ENCODE data around the gene GRK5.

The GRK5 gene

GRCh38 chr10:119198438-119198837, 8.9 kb upstream of the GRK5 start:
- no peak for DNase-seq (ENCODE audit: low read depth)

- peak; percentile 44 for DNase-seq (ENCODE audit: low read depth)
Observed at GRCh38 chr10:119199231-119199992, 8.0 kb upstream of the GRK5 start.

GRCh38 chr10:119201233-119201632, 6.1 kb upstream of the GRK5 start:
- no peak for DNase-seq (ENCODE audit: low read depth)

- DNase-seq (ENCODE audit: low read depth): no peak
Observed at GRCh38 chr10:119203006-119203405, 4.4 kb upstream of the GRK5 start.

GRCh38 chr10:119205894-119206602, 1.3 kb upstream of the GRK5 start:
- no peak for DNase-seq (ENCODE audit: low read depth)

- peak; percentile 64 for DNase-seq (ENCODE audit: low read depth)
Observed at GRCh38 chr10:119206603-119207365, 587 bp upstream of the GRK5 start.

- no peak for DNase-seq (ENCODE audit: low read depth)
Observed at GRCh38 chr10:119207713-119208552, 562 bp downstream of the GRK5 start.

- no peak for DNase-seq (ENCODE audit: low read depth)
Observed at GRCh38 chr10:119208553-119208940, 1.2 kb downstream of the GRK5 start.

- DNase-seq (ENCODE audit: low read depth): peak; percentile 63
Observed at GRCh38 chr10:119209035-119209735, 1.8 kb downstream of the GRK5 start.

- no peak for DNase-seq (ENCODE audit: low read depth)
Observed at GRCh38 chr10:119209736-119210355, 2.5 kb downstream of the GRK5 start.

- DNase-seq (ENCODE audit: low read depth): no peak
Observed at GRCh38 chr10:119210633-119211032, 3.3 kb downstream of the GRK5 start.

GRCh38 chr10:119211176-119211575, 3.8 kb downstream of the GRK5 start:
- DNase-seq (ENCODE audit: low read depth): no peak

GRCh38 chr10:119211625-119212441, 4.5 kb downstream of the GRK5 start:
- no peak for DNase-seq (ENCODE audit: low read depth)

GRCh38 chr10:119215371-119215770, 8.0 kb downstream of the GRK5 start:
- no peak for DNase-seq (ENCODE audit: low read depth)

- no peak for DNase-seq (ENCODE audit: low read depth)
Observed at GRCh38 chr10:119216127-119216526, 8.8 kb downstream of the GRK5 start.

- no peak for DNase-seq (ENCODE audit: low read depth)
Observed at GRCh38 chr10:119217401-119217800, 10.0 kb downstream of the GRK5 start.

- no peak for DNase-seq (ENCODE audit: low read depth)
Observed at GRCh38 chr10:119217991-119218490, 10.7 kb downstream of the GRK5 start.

GRCh38 chr10:119219871-119220270, 12.5 kb downstream of the GRK5 start:
- no peak for DNase-seq (ENCODE audit: low read depth)

- DNase-seq (ENCODE audit: low read depth): no peak
Observed at GRCh38 chr10:119221201-119221600, 13.8 kb downstream of the GRK5 start.

GRCh38 chr10:119221666-119222065, 14.3 kb downstream of the GRK5 start:
- DNase-seq (ENCODE audit: low read depth): no peak
